Measurements from ENCODE around the gene ZNF462. TPM values are rescaled to one million over a fixed set of nuclear protein-coding genes. Genes with fewer than 3 reads are reported as not detected.

Gene ZNF462
- polyA plus RNA-seq, 3 donors, result not detected

DNA sequence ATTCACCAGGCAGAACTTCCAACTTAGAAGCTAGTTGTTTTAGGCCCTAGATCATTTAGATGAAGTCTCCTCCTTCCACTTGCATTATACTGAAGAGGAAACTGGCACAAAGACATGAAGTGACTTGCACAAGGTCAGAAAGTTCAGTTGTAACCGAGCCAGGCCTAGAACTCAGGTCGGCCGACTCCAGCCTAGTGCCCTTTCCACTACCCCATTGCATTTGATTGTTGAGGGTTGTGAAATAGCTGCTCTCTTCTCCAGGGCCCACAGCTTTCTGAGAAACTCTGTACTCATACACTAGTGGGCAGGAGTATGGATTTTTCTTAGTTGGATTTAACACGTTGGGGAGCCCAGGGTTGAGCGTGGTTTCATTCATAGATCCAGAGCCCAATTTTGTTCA is 5.6 kb downstream of the ZNF462 start:
- H3K36me3 ChIP-seq (replicated peaks in 1 of 2; ENCODE audit: control insufficient read depth in 1 of 2, insufficient read depth in 2 of 2, low read length in 2 of 2), result no peaks in the 10 kb centered on the region
- H3K9me3 Mint-ChIP-seq, result peaks cover 0 to 10% (median 3%) of the 10 kb centered on the region in 7 donors
- no peaks in the 10 kb centered on the region for H3K36me3 Mint-ChIP-seq
- DNase-seq, result no peak
- no peak overlapping the region for H3K9ac ChIP-seq (ENCODE audit: insufficient read depth, low read length, poor library complexity, severe bottlenecking)
- peaks cover 16 to 20% (median 19%) of the 10 kb centered on the region in 3 donors for H3K27me3 Mint-ChIP-seq (ENCODE audit: low read depth in 3 of 3)
- WGBS (ENCODE audit: insufficient coverage), result no CpG with 5 or more reads among the region's 5 CpGs
- no peak overlapping the region for H3K4me2 ChIP-seq (replicated peaks; ENCODE audit: extremely low read depth, low read length, poor library complexity, severe bottlenecking)
- H3K4me3 ChIP-seq (replicated peaks in 1 of 3; ENCODE audit: low read depth in 2 of 3, low read length in 3 of 3), result no peak overlapping the region
- H3K4me1 ChIP-seq (ENCODE audit: control insufficient read depth in 1 of 2, insufficient read depth in 2 of 2, low read length in 2 of 2), result peaks cover 10% of the 10 kb centered on the region in 2 donors
- H3K4me3 Mint-ChIP-seq, result no peak overlapping the region
- intact Hi-C loops (cut with micrococcal nuclease), result no loop called here
- no peak overlapping the region for H2AFZ ChIP-seq (ENCODE audit: insufficient read depth, low read depth, low read length, poor library complexity, severe bottlenecking)
- no peak overlapping the region for H3K27ac Mint-ChIP-seq
- H4K20me1 ChIP-seq (ENCODE audit: insufficient read depth, low read length), result no peaks in the 10 kb centered on the region
- H3K79me2 ChIP-seq (ENCODE audit: insufficient read depth, low read length), result no peaks in the 10 kb centered on the region
- no peak overlapping the region for H3K27ac ChIP-seq (ENCODE audit: low read depth in 1 of 2, low read length in 2 of 2)
- H3K9me3 ChIP-seq (replicated peaks in 1 of 2; ENCODE audit: control insufficient read depth in 1 of 2, insufficient read depth in 1 of 2, low read length in 2 of 2), result no peaks in the 10 kb centered on the region
- H3K27me3 ChIP-seq (ENCODE audit: control insufficient read depth in 2 of 2, insufficient read depth in 2 of 2, low read length in 2 of 2), result peaks cover 13 to 23% of the 10 kb centered on the region in 2 donors
- TF ChIP-seq, protein P1, sequence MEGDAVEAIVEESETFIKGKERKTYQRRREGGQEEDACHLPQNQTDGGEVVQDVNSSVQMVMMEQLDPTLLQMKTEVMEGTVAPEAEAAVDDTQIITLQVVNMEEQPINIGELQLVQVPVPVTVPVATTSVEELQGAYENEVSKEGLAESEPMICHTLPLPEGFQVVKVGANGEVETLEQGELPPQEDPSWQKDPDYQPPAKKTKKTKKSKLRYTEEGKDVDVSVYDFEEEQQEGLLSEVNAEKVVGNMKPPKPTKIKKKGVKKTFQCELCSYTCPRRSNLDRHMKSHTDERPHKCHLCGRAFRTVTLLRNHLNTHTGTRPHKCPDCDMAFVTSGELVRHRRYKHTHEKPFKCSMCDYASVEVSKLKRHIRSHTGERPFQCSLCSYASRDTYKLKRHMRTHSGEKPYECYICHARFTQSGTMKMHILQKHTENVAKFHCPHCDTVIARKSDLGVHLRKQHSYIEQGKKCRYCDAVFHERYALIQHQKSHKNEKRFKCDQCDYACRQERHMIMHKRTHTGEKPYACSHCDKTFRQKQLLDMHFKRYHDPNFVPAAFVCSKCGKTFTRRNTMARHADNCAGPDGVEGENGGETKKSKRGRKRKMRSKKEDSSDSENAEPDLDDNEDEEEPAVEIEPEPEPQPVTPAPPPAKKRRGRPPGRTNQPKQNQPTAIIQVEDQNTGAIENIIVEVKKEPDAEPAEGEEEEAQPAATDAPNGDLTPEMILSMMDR (IDR thresholded peaks at IDR 0.05), result no peak
- peaks cover 12% of the 10 kb centered on the region for H3K4me1 Mint-ChIP-seq

DNA sequence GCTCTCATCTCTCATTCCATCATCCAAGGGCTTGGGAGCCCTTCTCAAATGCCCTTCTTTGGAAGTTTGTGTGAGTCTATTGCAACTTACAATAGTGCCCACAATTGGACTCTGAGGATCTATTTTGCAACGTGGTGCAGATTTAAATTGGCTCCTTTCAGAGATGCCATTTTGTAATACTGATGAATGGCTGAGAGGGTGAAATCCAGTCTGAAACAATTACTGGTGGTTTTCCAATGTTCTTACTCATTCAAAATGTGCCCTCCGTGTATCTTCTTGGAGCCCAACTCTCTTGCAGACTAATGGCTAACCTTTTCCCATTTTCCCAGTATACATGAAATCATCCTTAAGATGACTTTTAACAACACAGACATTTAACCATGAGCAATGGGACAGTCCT is 6.1 kb downstream of the ZNF462 start:
- Mint-ChIP-seq H3K9me3 (peaks cover 0 to 5% (median 1%) of the 10 kb centered on the region in 7 donors), H3K4me1 (peaks cover 8% of the 10 kb centered on the region), H3K27me3 (ENCODE audit: low read depth in 3 of 3) (peaks cover 12 to 15% (median 15%) of the 10 kb centered on the region in 3 donors), H3K4me3 (no peak overlapping the region), H3K36me3 (no peaks in the 10 kb centered on the region), H3K27ac (no peak overlapping the region)
- peaks cover 5 to 6% of the 10 kb centered on the region in 2 donors for H3K4me1 ChIP-seq (ENCODE audit: control insufficient read depth in 1 of 2, insufficient read depth in 2 of 2, low read length in 2 of 2)
- TF ChIP-seq, protein P1 (IDR thresholded peaks at IDR 0.05), result no peak
- H3K9ac ChIP-seq (ENCODE audit: insufficient read depth, low read length, poor library complexity, severe bottlenecking), result no peak overlapping the region
- H3K4me2 ChIP-seq (replicated peaks; ENCODE audit: extremely low read depth, low read length, poor library complexity, severe bottlenecking), result no peak overlapping the region
- no CpG with 5 or more reads among the region's 2 CpGs for WGBS (ENCODE audit: insufficient coverage)
- no peak overlapping the region for H3K4me3 ChIP-seq (replicated peaks in 1 of 3; ENCODE audit: low read depth in 2 of 3, low read length in 3 of 3)
- H3K36me3 ChIP-seq (replicated peaks in 1 of 2; ENCODE audit: control insufficient read depth in 1 of 2, insufficient read depth in 2 of 2, low read length in 2 of 2), result no peaks in the 10 kb centered on the region
- DNase-seq, result no peak
- intact Hi-C loops (cut with micrococcal nuclease), result no loop called here
- H2AFZ ChIP-seq (ENCODE audit: insufficient read depth, low read depth, low read length, poor library complexity, severe bottlenecking), result no peak overlapping the region
- H3K9me3 ChIP-seq (replicated peaks in 1 of 2; ENCODE audit: control insufficient read depth in 1 of 2, insufficient read depth in 1 of 2, low read length in 2 of 2), result no peaks in the 10 kb centered on the region
- H3K27me3 ChIP-seq (ENCODE audit: control insufficient read depth in 2 of 2, insufficient read depth in 2 of 2, low read length in 2 of 2), result peaks cover 13 to 19% of the 10 kb centered on the region in 2 donors
- no peaks in the 10 kb centered on the region for H3K79me2 ChIP-seq (ENCODE audit: insufficient read depth, low read length)
- H3K27ac ChIP-seq (ENCODE audit: low read depth in 1 of 2, low read length in 2 of 2), result no peak overlapping the region
- H4K20me1 ChIP-seq (ENCODE audit: insufficient read depth, low read length), result no peaks in the 10 kb centered on the region
